HG03025 (cell line): ENCODE data around the gene FXYD2.
"Not testable (repeated sequence)": the region's sequence is repeated elsewhere in the genome, so short reads cannot be mapped to it uniquely, and the experiment has no call there.

Experiments
- ATAC-seq: cut with Tn5 transposase; IDR thresholded peaks from one replicate; pipeline ENCODE4 v1.9.1; 2021; ENCODE audit warnings: mild to moderate bottlenecking, moderate library complexity; ENCODE audit not compliant: unreplicated experiment, low FRiP score

FXYD2 gene

DNA sequence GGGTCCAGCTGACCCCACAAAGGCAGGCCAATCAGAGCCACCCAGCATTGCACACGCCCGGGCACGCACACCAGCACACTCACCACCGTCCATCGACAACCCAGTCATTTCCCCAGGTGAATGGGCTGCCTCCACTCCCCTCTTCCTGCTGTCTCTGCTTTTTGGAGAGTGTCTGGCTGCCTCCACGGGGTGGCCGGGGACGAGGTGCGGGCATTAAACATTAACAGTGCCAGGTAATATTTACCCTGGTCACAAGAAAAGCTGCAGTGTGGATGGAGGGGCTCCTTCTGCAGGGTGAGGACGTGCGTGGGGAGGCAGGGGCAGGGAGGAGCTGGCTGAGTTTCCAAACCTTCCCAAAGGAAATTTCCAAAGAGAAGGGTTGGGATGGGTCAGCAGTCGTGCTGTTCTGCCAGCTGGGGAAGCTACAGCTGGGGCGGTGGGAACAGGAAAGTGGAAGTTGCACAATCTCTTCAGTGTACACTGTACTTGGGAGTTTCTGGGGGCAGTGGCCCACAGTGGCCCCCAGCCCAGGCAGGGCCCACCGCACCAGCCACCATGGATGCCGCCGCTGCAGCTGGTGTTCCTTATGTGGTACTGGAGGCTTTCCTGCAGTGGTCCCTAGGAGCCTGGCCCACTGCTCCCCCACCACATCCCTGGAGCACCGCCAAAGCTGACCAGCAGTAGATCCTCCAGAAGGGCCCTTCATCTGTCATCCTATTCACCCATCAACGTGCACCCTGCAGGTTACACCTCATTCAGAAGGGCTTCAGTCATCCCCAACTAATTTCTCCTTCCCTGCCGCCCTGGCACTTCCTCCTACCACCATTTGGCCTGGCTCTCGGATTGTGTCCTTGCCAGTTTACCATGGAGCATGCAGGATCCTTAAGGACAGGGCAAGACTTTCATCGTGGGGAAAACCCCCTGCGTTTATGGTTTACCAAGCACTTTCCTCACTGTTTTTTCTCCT is at the start of gene FXYD2:
Gene FXYD2, minus strand, starts transcription at position 174 of the 967 bp plus-strand sequence. Its CDS starts 66 bp downstream, at position 108.
- ATAC-seq = no peak

DNA sequence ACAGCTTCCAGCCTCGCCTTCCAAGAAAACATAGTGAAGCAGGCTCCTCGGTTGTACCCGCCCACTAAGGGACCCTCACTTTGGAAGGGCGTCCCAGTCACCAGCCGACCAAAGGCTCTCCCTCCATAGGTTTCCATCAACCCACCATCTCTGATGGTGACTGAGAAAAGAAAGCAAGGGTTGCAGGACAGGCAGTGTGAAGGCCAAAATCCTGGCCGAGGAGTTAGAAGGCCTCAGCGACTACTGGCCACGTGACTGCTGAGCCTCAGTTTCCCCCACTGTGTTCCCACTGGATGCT is 49.2 kb upstream of the FXYD2 start:
- no peak for ATAC-seq

DNA sequence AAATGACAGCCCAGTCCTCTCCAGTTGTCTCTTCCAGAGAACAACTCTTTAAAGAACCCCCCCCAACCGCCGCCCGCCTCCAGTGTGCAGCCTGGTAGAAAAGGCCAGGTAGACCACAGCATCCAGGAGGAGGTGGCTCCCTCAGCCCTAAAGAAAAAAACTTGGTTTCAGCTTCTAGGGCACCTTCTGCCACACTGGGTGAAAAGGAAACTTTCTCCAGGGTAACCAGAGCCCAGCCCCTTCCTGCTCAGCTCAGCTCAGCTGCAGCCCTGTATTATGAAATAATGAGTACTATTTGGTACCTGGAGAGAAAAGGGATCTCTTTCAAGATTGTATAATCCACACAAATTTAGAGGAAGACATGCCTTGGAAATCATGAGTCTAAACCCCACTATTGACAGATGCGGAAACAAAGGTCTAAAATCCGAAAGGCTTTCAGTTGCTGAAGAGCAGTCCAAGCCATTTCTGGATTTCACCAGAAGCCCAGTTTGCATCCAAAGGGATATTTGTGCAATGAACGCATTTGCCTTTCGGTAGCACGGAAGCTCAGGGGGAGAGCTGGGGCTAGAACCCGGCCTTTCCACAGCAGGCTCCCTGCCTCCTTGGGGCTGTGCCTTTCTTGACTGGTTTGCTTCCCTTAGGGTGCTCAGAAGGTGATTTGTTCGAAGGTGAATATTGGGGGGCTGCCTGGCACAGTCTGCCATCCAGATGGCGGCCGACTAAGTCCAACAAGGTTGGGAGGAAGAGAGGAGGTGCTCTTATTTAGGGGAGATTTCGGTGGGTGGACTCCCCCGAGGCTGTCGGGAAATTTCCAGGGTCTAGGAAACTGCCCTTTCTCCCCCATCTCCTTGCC is 48.7 kb upstream of the FXYD2 start:
- ATAC-seq = no peak

DNA sequence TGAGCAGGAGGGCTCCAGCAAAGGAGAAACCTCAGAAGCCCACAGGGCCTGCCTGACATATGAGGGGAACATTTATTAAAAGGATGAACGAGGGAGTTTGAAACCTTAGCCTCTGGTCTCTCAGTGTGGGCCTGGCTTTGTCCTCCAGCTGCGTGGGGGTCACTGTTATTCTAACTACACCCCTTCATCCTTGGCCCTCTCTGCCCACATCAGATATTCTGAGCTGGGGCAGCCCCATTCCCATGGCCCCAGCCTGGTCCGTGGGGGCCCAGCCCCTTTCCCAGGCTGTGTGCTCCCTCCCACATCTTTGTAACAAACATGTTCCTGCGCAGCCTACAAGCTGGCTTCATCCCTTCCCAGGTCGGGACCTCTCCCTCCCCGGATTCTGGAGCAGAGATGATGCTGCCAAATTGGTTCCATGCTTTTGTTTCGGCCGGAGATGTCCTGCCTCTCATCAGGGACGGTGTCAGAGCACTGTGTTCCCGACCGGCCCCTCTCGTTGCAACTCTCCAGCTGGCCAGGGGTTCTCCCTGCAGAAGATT is 47.9 kb upstream of the FXYD2 start:
- no peak for ATAC-seq

- no peak for ATAC-seq
These were observed 47.2 kb upstream of the FXYD2 start for GRCh38 chr11:117871784-117872183.

- ATAC-seq = no peak
These were observed 46.6 kb upstream of the FXYD2 start for GRCh38 chr11:117871160-117871559.

DNA sequence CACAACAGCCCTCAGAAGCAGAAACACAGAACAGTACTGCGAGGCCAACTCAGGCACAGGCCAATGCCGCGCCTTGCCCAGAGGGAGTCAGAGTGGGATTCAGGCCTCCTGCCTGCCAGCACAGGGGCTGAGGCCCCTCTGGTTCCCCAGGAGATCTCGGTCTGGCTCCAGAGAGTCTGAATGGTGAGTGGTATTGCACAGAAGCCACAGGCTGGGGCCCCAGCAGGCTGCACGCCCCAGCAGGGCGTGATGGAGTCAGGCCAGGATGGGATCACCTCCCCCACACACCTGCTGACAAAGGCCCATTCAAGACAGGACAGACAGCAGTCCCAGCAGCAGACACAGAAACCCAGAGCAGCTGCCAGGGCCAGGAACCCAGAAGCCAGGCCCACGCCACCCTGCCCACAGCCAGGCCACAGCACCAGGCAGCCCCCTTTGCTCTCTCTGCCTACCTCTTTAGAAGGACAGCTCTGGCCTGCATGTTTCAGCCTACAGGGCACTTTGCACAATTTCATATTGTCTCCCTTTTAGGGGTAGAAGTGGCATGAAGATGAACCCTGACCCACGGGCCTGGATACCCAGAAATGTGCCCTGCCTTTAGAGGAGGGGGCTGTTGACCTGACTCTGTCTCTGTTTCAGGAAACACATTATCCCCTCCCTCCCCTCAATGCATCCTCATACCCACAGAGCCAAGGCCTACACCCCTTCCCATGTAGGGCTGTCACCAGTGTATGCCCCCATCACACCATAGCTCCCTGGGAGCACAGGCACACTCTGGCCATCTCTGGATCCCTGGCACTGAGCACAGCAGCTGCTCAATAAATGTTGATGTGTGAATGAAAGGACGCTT is 45.8 kb upstream of the FXYD2 start:
- ATAC-seq = no peak

- ATAC-seq = no peak
These were observed 45.1 kb upstream of the FXYD2 start for GRCh38 chr11:117869604-117870003.

DNA sequence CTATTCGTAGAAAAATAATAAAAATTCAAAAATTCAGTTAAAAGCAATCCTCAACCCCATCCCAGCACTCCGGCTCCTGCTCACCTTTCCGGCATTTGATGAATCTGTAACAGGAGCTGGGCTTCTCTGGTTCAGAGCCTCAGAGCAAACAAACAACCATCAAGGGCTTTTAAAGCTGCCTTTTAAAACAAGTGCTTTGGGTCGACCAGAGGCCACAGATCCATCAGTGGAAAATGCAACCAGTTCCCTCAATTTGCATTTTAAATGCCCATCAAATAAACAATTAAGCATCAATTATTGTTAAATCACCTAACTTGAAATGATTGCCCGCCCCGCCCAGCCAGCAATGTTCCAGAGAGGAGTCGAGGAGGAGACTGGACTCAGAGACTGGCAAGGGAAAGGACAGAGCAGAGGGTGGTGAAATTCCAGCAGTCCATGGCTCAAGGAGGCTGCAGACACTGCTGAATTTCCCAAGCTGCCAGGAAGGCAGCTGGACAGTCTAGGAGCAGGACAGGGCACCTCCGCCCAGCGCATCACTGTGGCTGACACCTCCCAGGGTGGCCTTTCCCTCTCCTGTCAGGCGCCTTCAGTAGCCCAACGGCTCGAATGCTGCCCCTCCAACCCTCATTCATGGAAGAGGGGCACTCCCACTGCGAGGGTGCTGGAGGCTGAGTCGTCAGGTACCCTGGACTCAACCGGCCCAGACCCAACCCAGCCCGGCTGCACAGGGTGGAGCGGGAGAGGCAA is 44.4 kb upstream of the FXYD2 start:
- no peak for ATAC-seq

DNA sequence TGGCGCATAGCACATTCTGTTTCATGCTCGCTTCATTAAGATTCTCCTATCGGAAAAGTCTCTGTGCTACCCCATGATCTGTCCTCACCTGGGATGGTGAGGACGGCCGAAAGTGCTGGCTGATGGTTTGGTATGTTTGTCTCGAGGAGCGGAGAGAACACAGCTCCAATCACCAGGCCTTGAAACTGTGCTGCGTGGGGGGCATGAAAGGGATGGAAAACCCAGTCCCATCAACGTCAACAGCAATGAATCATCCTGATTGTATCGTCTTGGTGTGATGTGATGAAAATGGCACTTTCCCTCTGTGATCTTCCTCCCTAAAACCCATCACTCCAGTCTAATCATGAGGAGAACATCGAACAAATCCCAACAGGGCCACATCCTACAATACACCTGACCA is 43.5 kb upstream of the FXYD2 start:
- ATAC-seq = no peak

- ATAC-seq = no peak
These were observed 42.0 kb upstream of the FXYD2 start for GRCh38 chr11:117866526-117866925.

DNA sequence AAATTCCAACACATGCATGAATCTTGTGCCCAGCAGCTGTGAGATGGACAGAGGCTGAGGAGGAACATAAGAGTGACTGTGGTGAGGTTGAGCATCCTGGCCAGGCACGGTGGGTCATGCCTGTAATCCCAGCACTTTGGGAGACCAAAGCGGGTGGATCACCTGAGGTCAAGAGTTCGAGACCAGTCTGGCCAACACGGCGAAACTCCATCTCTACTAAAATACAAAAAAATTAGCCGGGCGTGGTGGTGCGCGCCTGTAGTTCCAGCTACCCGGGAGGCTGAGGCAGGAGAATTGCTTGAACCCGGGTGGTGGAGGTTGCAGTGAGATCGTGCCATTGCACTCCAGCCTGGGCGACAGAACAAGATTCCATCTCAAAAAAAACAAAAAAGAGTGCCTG is 41.0 kb upstream of the FXYD2 start:
- not testable (repeated sequence) for ATAC-seq

GRCh38 chr11:117863383-117863782 is 38.8 kb upstream of the FXYD2 start:
- no peak for ATAC-seq

GRCh38 chr11:117862753-117863152 is 38.2 kb upstream of the FXYD2 start:
- no peak for ATAC-seq

DNA sequence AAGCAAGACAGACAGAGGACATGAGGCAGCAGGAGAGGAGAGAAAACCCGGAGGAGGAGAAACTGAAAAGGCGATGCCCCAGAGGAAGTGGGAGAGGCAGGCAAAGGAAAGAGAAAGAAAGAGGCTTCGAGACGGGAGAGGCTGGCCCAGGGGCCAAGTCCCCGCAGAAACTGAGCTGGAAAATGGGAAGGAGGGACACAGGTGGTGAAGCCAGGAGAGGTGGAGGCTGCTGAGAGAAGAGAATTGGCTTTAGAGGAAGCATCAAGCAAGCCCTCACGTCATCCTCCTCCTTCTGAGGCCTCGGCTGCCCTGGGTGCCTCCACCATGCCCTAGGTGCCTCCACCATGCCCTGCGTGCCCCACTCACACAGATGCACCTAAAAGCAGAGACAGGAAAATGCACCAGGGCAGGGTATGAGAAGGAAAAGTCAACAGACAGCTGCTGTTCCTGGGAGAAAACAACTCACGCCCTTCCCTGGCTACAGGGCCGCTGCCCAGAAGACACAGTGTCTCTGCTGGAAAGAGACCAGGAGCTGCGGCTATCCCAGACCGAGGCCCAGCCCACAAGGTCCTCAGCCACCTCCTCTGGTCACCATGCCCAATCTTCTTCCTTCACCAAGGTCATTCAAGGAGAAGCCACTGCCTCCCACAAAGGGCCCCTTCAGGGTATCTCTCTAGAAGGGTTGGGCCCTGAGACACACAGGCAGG is 37.6 kb upstream of the FXYD2 start:
- no peak for ATAC-seq

DNA sequence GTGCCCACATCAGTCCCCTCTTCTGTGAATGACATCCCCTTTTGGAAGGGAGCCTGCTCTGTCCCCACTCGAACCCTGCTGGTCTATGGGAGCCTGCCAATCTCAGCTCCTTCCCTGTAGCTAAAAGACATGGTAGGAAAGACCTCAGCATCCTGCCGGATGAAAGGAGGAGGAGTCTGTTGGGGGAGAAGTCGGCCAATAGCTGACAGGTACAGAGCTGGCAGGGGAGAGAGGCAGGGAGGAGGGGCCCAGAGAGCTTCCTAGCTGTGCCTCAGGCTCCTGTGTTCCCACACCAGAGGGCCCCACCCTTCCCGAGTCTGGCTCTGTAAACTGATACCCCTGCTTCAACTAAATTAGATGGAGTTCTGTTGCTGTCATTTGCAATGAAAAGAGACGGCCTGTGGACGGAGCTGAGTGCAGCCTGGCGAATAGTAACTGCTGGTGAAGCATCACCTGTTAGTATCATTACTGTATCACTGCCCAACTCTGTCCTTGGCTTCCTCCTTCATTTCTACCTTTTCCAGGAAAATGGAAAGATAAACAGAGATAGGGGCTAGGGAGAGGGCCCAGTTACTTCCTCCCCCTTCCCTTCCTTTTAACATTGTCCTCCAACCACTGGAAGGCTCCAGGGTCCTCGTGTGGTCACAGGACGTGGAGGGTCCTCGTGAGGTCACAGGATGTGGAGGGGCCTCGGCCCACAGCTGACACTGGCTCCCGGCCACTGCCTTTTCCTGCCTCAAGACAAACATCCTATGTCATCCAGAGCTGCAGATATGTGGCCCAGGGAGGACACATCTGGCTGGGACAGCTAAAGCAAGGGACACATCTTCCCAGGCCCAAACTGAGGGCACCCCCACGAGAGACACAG is 36.8 kb upstream of the FXYD2 start:
- no peak for ATAC-seq

GRCh38 chr11:117860139-117860538 is 35.6 kb upstream of the FXYD2 start:
- no peak for ATAC-seq

DNA sequence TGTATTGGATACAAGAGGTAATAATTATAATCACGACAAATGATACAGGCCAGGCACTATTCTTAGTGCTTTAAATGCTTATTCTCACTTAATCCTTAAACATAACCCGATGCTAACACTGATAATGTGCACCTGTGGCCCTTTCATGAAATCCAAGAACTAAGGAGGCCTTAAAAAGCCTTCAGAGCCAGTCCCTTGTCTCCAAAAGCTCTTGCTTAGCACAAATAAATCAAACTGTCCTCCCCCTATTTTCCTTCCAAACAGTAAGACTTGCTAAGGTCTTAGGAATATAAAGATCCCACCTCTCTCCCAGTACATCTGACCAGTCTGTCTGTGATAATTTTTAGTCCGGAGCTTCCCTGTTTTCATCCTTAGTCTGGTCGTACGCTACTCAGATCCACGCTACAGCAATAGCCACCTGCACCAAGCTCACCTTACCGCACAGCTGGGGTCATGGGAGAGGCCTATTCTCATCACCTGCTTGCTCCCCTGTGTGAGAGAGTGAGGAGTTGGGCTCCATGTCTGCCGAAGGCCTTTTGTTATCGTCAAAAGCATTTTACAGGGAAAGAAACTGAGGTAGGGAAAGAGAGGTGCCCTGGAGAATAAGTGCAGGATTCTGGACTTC is 35.1 kb upstream of the FXYD2 start:
- ATAC-seq = no peak
